ENCODE results near the gene CRYBB3.
A peak's percentile ranks its signal among the peaks of the same experiment; 100 is the strongest.

DNA sequence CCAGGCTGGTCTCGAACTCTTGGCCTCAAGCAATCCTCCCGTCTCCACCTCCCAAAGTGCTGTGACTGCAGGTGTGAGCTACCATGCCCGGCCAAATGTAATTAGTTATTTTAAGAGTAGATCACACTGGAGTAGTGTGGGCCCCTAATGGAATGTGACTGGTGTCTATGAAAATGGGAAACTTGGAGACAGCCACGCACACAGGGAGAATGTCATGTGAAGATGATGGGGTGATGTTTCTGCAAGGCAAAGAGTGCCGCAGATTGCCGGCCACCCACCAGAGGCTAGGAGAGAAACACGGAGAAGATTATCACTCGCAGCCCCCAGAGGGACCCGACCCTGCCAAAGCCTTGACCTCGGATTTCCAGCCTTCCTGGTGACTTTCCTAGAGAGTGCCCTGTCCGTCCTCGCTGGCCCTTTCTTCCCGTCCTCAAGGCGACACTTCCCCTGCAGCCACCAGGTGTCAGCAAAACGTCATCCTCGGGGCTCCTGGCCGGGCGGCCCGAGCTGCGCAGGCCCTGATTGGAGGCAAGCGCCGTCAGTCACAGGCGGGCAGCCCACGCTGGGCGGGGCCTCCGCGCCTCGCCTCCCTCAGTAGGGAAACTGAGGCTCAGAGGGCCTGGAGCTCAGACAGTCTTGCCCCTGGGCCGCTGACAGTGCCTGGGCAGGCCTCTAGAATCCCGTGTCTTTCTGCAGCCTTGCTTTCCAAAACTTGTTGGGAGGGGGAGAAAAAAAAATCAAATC lies 36.1 kb downstream of the CRYBB3 start:
- TF ChIP-seq, protein P1, sequence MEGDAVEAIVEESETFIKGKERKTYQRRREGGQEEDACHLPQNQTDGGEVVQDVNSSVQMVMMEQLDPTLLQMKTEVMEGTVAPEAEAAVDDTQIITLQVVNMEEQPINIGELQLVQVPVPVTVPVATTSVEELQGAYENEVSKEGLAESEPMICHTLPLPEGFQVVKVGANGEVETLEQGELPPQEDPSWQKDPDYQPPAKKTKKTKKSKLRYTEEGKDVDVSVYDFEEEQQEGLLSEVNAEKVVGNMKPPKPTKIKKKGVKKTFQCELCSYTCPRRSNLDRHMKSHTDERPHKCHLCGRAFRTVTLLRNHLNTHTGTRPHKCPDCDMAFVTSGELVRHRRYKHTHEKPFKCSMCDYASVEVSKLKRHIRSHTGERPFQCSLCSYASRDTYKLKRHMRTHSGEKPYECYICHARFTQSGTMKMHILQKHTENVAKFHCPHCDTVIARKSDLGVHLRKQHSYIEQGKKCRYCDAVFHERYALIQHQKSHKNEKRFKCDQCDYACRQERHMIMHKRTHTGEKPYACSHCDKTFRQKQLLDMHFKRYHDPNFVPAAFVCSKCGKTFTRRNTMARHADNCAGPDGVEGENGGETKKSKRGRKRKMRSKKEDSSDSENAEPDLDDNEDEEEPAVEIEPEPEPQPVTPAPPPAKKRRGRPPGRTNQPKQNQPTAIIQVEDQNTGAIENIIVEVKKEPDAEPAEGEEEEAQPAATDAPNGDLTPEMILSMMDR (conservative IDR thresholded peaks at IDR 0.05 in 1 of 2, IDR thresholded peaks at IDR 0.05 in 1 of 2; ENCODE audit: low read depth in 1 of 2, low read length in 2 of 2): peak; percentile 23 to 53
- no peak for TF ChIP-seq EZH2 (IDR thresholded peaks at IDR 0.05; ENCODE audit: low read length, missing control alignments)
